ENCODE results near the gene UBAP1.
"Not testable (repeated sequence)": the region's sequence is repeated elsewhere in the genome, so short reads cannot be mapped to it uniquely, and the experiment has no call there.

The UBAP1 gene

DNA sequence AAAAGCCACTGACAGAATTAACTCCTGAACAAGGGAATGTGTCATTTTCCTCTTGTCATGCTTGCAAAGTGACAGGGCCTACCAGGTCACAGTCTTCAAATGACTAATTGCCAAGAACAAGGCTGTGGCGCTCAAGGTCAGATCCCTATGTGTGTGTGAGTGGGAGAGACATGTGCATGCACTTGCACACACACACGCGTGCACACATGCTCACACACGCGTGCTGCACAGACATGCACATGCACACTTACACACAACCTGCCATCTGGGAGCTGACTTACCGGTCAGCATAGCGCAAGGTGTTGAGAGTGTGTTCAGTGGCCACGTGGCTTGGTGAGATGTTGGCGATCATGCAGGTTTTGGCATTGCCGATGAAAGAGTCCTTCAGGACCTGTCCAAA lies 80.5 kb downstream of the UBAP1 start:
- no peak for DNase-seq (ENCODE audit: low read depth in 2 of 2)

DNA sequence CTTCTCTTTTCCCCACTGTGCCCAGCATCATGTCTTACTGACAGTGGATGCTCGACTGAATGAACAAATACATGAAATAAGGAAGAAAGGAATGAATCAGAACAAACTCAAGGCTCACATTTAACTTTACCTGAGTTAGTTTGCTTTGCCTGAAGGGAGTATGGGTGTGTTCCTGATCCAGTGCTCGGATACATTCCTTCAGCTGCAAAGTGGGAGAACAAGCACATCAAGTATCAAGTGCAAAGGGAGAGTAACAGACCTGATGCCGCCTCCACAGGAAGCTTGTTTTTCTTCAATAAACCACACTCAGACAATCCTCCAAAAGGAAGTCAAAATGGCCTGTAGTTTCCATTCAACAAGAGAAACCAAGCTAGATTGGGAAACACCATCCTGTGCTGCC lies 84.1 kb downstream of the UBAP1 start:
- no peak for DNase-seq (ENCODE audit: low read depth in 2 of 2)

DNA sequence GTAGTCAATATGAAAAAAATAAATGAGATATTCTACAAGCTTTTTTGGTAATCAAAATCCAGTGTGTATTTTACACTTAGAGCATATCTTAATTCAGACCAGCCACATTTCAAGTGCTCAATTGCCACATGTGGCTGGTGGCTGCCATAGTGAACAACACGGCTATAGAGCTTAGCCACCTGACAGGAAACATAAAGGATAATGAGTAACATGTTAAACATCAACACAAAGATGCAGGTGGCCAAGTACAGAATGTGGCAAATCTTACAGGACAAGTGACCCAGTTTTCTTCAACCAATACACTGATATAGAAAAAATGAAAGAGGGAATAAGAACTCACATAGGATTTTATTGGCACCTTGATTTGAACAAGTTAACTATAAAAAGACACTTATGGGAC lies 88.8 kb downstream of the UBAP1 start:
- no peak for DNase-seq (ENCODE audit: low read depth in 2 of 2)

DNA sequence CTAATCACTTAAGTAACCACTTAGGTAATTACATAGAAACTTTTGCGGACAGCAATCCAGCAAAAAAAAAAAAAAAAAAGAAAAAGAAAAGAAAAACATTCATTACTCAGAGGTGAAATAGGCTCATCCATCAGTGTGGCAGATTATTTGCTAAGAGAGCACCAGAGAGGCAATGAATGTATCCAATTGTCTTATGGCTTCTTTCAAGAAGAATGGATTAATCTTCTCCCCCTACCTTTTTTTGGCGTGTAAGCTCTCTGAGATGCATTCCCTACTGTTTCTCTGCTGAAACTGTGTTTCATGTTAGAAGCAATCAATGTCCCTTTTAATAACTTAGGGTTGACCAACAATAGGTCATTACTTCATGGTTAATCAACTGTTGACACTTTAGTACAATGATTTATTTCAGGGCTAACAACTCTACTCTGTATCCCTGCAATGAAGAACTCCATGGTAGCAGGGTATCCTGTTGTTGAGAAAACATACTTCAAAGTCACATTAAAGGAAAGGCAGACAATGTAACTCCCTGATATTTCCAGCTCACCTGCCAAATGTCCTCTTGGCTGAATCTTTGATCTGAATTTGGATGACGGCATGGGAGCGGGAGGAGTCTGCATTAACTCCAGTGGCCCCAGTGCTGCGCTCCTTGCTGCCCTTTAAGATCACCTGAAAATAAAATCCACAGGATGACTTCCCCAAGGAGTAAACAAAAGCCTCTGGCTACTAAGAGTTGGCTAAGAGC lies 92.6 kb downstream of the UBAP1 start:
- DNase-seq (ENCODE audit: low read depth in 2 of 2) = no peak

DNA sequence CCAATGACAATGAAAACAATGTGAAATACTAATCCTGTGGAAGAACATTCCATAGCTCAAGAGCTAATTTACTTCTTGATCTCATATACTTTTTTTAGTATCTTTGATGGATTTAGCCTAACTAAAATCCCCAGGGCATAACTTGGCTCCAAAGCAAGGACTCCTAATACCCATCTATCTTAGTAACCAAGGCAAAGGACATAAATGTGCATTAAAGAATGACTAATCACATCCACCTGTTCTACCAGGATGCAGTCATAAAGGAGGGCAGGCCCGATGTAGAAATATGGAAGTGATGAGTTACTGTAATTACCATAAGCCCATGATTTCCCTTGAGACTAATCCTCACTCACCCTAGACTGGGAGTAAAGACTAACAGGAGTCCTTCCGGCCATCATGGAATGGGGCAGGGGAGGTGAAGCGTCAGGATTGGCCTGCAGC lies 93.3 kb downstream of the UBAP1 start:
- no peak for DNase-seq (ENCODE audit: low read depth in 2 of 2)

DNA sequence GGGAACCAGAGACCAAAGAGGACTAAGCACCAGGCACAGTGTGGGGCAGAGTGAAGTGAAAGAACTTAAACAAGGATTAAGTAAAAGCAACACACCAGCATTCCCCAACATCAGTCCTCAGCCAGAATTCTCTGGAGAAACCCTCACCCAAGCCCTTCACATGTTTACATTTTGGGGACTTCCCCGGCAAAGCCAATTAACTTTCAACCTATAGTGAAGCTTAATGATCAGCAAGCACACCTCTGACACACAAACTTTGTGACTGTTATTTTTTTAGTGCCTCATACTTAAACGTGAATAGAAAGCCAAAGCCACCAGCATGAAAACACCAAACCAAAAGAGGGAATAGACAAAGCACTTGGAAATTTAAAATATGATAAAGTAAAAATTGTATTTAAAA lies 94.7 kb downstream of the UBAP1 start:
- not testable (repeated sequence) for DNase-seq (ENCODE audit: low read depth in 2 of 2)

DNA sequence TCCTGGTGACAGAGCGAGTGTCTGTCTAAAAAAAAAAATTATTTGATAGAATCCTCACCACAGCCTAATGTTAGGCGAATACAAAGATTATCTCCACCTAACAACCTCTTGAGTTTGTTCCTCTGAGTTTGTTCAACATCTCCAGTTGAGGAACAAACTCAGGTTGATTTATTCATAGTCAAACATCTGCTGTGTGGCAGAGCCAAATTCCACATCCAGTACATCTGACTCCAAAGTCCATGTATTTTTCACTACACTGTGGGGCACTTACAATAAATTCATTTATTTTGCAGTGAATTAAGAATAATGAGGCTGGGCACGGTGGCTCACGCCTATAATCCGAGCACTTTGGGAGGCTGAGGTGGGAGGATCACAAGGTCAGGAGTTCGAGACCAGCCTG lies 97.0 kb downstream of the UBAP1 start:
- DNase-seq (ENCODE audit: low read depth in 2 of 2) = no peak

DNA sequence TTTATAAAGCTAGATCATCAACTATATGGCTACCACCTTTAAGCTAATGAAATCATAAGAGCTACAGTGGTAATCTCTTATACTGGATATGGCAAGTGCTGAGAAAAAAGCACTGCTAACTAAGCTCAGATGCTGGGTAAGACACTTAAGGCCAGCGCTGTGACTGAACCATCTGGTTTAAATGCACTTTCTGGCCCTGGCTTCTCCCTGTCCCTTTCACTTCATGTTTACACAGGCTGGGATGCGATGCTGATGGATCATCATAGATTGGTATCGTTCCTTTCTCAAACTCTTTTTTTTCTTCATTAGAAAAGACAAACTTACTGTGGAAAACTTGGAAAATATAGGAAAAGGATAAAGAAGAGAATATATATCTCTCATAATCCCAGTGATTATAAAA lies 97.9 kb downstream of the UBAP1 start:
- DNase-seq (ENCODE audit: low read depth in 2 of 2) = no peak

DNA sequence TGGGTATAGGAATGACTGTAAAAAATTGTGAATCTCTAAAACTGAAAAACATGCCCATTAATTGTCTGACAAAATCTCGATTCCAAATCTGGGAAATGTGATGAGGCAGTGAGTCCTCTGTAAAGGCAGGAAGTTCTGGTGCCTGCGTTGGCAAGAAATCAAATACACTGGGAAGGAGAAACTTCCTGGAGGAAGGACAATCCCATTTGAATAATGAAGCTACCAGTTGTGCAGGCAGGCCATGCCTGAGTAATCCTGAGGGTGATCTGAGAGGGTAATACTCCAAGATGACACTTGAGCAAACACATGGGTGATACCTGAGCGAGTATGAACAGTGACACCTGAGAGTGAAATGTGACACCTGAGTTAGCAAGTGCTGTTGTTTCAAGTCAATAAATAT lies 100.6 kb downstream of the UBAP1 start:
- DNase-seq (ENCODE audit: low read depth in 2 of 2) = no peak

DNA sequence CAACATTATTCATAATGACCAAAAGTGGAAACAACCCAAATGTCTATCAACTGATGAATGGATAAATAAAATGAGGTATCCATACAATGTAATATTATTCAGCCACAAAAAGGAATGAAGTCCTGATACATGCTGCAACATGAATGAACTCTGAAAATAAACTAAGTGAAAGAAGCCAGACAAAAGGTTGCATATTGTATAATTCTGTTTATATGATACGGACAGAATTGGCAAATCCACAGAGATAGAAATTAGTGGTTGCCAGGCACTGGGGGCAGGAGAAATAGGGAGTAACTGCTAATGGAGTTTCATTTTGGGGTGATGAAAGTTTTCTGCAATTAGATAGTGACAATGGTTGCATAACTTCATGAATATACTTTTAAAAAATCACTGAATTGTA lies 103.3 kb downstream of the UBAP1 start:
- no peak for DNase-seq (ENCODE audit: low read depth in 2 of 2)

DNA sequence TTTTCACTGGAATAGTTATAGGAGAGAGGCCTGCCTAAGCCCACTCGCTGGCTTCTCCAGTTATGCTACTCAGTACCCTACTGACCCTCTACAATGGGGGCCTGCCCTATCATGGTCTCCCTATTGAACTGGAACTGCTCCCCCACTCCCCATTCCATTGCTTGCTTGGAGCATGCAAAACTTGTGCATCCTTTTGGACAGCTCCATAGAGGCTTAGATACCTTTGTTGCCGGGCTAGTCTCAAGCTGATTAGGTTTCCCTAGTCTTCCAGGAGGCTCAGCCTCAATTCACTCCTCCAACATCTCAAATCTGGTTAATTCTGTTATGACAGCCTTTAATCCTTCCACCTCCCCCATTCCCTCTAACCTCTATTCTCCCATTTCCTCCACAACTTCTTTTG lies 110.3 kb downstream of the UBAP1 start:
- DNase-seq (ENCODE audit: low read depth in 2 of 2) = no peak

DNA sequence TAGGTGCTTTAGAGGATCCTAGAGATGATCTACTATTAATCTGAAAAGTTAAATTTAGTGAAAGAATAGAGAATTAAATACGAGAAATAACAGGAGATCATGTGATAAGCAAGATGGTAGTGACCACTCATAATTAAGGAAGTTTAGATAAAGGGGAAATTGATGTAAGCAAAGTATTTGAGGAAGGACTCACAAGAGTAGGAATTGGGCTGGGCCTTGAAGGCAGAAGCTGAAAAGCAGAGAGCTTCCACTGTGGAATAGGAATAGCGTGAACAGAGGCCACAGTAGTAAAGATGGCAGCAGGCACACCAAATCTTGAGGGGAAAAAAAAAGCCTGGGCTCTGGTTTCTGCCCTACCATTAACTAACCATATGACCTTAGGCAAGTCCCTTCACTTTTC lies 112.2 kb downstream of the UBAP1 start:
- DNase-seq (ENCODE audit: low read depth in 2 of 2) = no peak

DNA sequence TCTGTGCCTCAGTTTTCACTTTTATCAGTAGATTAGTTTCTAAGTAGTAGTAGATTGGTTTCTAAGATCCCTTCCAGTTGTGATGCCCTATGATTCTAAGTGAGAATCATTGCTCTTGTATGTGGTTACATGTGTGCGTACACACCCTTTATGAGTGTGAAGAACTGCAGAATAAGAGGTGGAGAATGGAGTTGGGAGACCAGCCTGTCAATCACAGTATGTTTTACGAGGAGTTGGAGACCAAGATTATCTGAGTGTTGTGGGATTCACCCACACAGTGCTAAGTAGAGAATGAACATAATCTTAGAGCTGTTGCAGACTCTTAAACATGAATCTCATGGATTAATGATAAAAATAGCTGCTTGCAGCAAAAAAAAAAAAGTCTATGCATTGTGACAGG lies 112.6 kb downstream of the UBAP1 start:
- no peak for DNase-seq (ENCODE audit: low read depth in 2 of 2)

DNA sequence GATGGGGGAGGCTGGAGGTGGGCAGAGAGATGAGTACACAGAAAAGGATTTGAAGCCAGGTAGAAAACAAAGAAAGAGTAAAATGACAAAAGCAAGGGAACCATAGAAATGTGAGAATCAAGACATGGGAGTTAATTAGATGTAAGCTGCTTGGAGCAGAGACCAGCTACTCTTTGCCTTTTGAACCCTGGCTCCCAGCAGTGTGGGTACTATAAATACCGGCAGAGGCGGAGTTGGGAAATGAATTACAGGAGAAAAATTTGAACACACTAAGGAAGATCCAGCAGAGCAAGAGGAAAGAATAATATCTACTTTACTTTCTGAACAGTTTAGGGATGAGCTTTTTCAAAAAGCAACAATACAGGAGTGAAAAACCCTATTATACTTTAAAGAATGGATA lies 113.7 kb downstream of the UBAP1 start:
- DNase-seq (ENCODE audit: low read depth in 2 of 2) = no peak

DNA sequence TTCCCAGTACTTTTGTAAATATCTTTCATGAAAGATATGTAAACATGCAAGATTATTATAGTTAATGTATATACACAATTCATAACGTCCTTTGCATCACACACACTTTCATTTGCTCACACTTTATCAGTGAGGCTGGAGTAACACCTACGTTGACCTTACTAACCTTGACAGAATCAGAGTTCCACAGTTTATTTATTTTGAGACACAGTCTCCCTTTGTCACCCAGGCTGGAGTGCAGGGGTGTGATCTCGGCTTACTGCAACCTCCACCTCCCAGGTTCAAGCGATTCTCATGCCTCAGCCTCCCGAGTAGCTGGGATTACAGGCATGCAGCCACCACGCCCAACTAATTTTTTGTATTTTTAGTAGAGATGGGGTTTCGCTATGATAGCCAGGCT lies 122.2 kb downstream of the UBAP1 start:
- DNase-seq (ENCODE audit: low read depth in 2 of 2) = not testable (repeated sequence)

Measured in stimulated activated CD4-positive, alpha-beta T cell treated with anti-CD3 and anti-CD28 coated beads, Interleukin-12 subunit alpha, Interleukin-12 subunit beta, amount 100 ng/mL, for 24 hours (primary cell).